Middle frontal gyrus (tissue), 1 donor: ENCODE measurements around the gene DZIP1L.
"Not testable (repeated sequence)": the region's sequence is repeated elsewhere in the genome, so short reads cannot be mapped to it uniquely, and the experiment has no call there.

Source experiments
- DNase-seq: peaks from one replicate; pipeline ENCODE4 v3.0.0-alpha.2; 2015; ENCODE audit warnings: low spot score; ENCODE audit errors: extremely low spot score

Gene DZIP1L

DNA sequence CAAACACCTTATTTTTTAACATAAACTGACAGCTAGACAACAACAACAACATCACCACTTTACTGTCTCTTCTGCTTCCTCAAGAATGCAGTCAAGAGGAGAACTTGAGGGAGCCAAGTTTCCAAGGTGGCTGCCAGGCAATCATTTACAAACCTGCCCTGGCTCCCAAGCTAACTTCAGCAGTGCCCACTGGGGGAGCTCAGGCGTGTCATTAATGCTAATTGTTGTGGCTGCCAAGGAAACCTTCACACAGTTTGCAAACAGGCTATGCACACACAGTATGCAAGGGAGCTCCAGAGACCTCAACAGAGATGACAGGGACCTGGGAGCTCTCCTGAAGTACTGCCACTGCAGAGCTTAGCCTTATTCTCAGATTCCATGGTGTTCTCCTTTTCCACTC lies 2.1 kb downstream of the DZIP1L start:
- DNase-seq, result no peak

DNA sequence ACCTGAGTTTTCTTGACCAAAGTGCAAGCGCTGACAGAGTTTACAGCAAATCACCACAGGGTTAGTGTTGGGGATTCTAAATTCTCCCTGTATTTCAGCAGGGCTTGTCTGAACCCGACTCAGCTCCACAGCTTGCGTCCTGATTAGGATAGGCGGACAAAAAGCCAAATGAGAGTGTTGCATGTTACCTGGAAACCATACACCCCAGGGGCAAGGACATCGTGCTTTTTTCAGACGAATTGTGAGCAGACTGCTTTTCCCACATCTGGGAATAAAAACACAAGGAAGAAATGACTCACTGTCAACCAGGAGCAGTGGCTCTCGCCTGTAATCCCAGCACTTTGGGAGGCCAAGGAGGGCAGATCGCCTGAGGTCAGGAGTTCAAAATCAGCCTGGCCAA lies 3.0 kb downstream of the DZIP1L start:
- DNase-seq, result no peak

DNA sequence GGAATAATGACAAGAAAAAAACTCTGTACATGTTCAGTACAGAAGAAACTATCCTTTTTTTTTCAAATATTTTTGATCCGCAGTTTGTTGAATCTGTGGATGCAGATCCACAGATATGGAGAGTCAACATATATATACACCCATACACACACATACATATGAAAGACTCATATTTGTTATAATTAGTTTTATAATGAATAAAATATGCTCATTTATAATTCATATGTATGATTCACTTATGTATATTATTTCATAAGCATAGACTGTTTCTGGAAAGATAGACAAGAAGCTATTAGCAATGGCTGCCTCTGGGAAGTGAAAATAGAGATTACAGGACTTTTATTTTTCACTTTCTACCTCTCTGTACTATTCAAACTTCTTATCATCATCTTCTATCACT lies 9.8 kb downstream of the DZIP1L start:
- DNase-seq, result no peak

DNA sequence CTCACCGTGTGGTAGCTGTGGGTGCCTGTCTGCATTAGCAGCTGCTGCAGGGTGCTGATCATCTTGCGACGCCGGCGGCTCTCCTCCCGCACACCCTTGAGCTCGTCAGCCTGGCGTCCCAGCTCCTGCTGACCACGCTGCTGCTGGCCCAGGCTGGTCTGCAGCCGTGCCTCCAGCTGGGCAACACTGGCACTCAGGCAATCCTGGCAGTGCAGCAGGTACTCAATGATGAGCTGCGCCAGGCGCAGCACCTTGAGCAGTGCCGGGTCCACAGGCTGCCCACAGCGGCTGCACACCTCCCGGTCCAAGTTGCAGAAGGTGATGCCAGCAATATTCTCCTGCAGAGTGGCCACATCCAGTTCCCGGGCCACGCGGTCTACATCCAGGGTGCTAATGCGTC lies 11.9 kb downstream of the DZIP1L start:
- DNase-seq, result no peak

DNA sequence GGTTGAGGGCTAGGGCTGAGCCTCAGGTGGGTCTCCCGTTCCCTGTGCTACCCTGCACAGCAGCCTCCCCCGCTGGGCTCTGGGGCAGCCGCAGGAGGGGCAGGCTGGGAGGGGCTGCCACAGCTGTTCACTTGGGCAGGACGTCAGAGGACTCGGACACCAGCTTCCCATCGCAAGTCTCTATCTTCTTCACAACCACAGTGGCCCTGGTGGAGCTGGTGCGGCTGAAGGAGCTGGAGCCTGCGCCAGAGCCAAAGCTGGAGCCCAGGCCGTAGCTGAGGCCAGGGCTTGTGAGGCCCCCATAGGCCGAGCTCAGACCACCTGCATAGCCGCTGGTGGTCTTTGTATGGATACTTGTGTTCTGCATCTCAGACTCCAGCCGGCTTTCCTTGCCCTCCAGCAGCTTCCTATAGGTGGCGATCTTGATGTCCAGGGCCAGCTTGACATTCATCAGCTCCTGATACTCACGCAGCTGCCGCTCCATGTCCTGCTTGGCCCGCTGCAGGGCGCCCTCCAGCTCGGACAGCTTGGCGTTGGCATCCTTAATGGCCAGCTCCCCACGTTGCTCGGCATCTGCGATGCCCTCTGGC lies 14.0 kb downstream of the DZIP1L start:
- not testable (repeated sequence) for DNase-seq

DNA sequence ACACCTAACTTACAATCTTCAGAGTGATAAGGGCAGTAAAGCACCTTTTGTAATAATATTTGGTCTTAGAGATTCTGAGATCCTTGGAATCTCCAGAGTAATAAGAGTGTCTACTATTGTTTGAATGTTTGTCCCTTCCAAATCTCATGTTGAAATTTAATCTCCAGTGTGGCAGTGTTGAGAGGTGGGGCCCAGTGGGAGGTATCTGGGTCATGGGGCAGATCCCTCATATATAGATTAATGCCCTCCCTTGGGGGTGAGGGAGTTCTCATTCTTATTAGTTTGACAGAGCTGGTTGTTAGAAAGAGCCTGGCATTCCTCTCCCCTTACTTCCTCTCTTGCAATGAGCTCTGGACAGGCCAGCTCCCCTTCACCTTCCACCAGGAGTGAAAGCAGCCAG lies 16.0 kb downstream of the DZIP1L start:
- no peak for DNase-seq

DNA sequence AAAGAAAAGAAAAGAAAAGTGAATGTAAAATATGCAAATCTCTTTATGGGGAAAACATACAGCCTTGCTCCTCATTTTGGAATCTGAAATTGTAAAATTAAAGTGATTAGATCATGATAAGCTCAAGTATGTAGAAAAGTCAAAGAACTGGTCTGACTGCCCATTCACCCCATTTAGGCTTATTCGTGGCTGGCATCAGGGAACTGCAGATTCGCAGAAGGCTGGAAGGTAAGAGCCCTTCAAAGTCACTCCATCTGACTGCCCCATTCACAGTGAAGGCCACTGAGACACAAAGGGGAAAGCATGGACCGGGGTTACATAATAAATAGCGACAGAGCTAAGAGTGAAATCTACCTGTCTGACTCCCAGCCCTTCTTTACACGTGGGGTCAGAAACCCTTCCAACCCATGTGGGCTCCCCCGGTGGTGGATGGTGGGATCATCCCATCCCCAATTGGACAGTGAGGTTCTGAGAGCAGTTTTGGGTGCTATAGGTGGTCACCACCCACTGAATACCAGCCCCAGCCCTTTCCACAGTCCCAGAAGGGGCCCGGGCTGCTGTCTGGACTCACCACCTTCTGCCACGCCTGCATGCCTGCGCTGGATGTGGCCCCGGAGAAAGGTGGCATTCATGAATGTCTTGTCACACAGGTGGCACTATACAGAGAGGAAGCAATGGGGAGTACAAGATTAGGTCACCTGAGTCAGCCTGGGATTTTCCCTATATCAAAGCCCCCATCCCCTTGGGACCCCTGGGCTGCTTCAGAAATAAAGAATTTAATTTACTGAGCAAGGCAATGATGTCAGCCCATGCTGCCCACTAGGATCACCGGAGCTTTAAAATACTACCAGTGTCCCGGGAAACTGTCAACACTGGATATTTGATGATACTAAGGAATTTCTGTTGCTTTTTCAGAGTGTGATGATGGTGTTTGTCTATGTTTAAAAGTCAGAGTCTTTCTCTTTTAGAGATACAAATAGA lies 17.9 kb downstream of the DZIP1L start:
- no peak for DNase-seq

DNA sequence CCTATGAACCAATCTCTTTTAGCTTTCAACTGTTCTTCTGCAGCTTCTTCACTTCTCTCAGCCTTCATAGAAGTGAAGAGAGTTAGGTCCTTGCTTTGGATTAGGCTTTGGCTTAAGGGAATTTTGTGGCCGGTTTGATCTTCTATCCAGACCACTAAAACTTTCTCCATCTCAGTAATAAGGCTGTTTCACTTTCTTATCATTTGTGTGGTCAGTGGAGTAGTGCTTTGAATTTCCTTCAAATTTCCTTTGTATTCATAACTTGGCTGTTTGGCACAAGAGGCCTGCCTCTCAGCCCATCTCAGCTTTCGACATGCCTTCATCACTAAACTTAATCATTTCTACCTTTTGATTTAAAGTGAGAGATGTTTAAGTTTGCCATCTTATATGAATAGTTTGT lies 21.7 kb downstream of the DZIP1L start:
- no peak for DNase-seq

DNA sequence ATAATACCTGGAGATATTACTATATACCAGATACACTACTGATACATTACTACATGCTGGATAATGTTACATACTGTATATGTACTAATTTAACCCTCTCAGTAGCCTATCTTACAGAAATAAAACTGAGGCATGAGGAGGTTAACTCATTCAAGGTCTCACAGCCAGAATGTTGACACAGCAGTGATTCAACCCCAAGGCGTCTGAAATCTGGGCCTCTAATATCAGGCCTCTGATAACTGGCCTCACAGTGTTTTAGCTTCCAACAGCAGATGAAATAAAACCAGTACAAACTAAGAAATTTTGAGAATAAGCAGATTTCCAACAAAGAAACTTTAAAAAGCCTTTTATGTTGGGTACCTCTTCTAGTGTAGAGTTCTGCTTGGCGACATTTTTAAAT lies 23.4 kb downstream of the DZIP1L start:
- DNase-seq, result no peak

DNA sequence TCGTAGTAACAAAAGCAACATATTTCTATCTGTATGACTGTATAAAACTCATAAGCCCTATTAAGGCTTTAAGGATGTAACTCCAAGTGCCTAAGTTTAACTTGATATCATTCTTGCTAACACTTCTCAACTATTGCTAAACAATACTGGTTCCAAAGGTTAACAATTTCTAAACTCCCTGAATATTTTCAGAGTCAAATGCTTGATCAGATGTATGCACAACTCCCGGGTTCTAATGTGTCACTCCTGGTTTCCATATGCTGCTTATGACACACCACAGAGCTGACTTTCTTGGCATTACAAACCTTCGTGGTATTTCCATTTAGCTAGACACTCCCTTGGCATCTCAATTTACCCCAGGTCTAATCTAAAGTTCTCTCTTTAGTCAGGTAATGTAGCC lies 26.3 kb downstream of the DZIP1L start:
- DNase-seq, result no peak

DNA sequence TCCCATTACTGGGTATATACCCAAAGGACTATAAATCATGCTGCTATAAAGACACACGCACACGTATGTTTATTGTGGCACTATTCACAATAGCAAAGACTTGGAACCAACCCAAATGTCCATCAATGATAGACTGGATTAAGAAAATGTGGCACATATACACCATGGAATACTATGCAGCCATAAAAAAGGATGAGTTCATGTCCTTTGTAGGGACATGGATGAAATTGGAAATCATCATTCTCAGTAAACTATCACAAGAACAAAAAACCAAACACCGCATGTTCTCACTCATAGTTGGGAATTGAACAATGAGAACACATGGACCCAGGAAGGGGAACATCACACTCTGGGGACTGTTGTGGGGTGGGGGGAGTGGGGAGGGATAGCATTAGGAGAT lies 29.7 kb downstream of the DZIP1L start:
- DNase-seq, result not testable (repeated sequence)

DNA sequence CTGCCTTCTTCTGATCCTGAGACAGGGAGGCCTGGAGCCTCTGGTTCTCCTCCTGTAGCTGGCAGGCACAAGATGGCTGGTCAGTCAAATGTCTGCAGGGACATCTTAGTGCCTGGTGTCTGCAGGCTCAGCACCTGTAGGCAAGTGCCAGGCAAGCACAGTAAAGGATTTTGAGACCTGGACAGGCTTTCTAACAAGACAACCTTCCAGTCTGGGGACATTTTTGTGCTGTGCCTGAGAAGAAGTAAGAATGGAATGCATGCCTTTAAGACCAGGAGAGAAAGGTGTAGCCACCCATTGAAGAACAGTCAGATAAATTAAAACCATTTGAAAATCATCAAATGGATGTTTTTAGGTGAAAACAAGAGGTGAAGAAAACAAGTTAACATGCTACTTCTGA lies 31.2 kb downstream of the DZIP1L start:
- no peak for DNase-seq

DNA sequence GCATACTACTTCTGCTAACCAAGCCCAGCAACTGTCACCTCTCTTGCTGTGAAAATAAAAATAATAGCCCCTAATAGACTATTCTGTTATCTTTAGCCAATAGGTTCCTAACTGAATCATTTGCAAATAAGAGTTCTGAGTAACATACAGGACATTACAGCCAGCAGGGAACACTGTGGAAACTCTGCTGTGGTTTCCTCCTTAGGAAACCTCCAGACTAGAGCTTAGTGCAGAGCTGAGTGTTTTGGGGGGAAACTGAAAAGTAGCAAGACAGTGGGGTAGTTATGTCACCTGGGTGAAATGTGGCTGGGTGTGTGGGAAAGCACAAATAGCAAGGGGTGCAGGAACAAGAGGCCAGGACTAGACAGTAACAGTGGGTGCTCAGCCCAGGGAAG lies 32.4 kb downstream of the DZIP1L start:
- DNase-seq, result no peak

DNA sequence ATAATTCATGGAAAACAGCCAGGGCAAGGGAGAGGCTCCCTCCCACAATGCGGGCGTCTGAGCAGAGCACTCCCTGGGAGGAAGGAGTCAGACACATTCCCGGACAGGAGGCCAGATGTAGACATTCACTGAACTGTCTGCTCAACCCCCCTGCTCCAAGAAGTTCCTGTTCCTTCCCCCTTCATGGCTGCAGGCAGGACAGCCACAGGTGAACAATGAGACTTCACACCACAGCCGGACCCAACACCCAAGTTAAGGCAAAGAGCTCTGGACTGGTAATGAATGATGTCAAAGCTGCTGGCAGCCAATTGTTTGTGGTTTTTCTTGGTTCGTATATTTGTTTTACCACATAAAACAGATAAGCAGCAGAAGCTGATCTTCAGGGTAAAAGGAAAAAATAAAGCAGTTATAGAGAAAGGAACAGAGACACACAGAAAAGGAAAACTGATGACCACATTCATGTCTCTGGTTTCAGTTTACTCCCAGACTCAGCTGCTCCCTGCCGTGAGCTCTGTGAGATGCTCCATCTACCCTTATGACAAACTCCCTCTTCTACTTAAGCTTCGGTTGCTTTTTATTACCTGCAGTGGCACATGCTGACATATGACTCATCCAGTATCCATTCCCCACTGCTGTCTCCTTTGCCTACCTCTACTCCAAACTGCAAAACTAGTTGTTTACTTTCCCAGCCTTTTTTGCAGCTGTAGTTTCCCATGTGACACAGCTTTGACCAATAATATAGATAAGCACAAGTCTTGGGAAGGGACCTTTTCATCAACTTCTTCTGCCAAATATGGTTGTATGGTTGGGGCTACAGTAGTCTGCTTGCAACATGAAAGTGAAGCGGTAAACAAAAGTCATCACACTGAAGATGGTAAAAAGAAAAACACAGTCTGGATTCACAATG lies 33.1 kb downstream of the DZIP1L start:
- DNase-seq, result no peak

DNA sequence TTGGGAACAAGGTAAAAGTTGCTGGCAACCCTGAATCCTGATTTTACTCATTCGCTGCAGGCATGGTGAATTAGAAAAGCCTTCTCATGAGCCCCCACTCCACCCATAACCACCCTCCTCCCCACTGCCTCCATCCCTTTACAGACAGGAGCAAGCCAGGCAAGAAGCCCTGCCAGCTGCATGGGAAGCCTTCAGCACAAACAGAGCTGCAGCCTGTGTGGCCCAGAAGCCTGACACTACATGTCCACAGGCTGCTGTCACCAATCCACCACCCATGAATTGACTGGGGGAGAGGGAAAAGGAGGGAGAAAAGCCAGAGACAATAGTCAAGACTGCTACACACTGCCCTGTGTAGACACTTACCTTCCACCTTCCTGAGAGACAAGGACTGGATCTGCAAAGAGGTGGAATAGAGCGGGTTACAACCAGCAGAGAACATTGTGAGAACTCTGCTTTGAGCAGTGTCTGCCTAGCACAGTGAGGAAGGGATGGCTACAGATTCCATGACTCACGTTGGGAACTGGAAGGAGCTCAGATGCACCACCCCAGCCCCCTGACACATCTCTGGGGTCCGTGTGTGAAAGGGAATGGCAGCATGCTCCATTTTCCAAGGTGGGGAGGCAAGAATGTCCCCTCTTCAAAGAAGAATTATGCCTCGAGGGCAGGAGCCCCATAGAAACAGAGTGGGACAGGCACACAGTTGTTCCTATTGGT lies 33.9 kb downstream of the DZIP1L start:
- no peak for DNase-seq

DNA sequence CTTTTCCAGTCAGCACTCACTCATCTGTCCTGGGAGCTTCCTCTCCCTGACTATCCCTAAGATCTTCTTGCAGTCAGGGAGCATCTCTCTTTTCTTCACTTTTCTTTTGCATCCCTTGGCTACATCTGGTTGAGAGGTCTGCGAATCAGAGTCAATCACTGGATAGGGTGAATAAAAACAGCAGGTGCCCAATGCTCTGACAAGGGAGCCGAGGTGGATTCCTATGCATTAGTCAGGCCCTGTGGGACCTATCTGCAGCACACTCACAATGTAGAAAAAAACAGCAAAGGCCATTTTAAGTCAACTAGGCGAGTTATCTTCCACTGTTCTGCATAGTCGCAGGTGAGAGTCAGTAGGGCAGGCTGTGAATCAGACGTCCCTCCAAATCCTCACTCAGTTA lies 35.5 kb downstream of the DZIP1L start:
- no peak for DNase-seq

DNA sequence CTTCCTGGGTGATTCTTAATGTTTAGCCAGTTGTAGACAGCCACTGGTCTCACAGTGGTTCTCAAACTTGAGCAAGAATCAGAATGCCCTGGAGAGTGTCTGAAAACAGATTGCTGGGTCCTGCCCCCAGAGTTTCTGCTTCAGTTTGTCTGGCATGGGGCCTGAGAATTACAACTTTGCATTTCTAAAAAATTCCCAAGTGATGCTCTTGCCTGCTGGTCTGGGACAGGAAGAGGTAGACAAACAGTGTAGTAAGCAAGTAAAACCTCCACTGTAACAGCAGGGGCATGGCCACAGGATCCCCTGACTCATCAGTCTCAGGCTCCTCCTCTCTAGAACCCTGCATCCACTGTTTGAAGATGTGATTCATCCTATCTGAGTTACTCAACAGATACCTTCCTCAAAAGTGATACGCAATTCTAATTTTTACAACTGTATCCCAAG lies 36.5 kb downstream of the DZIP1L start:
- no peak for DNase-seq

DNA sequence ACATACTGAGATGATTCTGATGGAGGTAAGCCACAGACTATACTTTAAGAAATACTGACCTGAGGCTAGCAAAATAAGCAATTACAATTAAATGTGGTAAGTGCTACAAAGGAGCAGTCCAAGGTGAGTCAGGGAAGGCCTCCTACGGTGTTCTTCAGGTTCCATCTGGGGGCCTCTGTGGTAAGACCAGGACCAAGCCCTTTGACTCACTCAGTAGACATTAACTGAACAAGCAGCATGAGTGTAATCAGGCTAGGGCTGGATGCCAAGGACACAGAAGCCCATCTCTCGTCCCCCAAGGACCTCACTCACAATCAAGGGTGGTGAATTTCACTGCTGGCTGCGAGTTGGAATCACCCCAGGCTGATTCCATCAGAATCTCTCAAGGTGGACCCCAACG lies 37.3 kb downstream of the DZIP1L start:
- DNase-seq, result no peak

DNA sequence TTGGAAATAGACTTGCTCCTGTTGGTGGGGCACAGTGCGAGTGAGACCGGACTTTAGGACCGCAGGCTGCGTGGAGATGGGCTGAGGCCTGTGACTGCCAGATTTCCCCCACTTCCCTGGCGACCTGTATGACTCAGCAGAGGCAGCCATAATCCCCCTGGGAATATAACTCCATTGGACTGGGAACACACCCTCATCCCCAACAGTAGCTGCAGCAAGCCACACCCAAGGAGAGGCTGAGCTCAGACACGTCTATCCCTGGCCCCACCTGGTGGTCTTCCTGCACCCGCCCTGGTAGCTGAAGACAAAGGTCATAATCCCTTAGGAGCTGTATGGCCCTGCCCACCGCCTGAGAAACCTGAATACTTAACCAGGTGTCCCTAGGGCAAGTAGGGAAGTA lies 42.6 kb downstream of the DZIP1L start:
- DNase-seq, result no peak

DNA sequence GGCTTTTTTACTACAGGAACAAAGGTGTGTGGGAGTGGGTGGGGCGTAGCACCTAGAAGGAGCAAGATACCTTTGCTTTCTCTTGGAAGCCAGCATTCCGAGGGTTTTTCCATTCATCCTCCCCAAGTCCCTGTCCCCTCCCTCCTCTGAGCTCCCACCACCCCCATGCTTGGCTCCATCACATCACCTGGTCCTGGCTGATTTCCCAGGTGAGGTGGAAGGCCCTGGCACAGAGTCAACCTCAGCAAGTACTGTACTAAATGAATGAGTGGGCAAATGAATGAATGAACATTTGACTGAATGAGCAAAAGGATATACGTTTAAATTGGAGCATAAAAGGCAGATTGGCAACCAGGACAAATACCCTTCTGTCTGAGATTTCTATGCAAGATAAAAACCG lies 45.4 kb downstream of the DZIP1L start:
- DNase-seq, result no peak

DNA sequence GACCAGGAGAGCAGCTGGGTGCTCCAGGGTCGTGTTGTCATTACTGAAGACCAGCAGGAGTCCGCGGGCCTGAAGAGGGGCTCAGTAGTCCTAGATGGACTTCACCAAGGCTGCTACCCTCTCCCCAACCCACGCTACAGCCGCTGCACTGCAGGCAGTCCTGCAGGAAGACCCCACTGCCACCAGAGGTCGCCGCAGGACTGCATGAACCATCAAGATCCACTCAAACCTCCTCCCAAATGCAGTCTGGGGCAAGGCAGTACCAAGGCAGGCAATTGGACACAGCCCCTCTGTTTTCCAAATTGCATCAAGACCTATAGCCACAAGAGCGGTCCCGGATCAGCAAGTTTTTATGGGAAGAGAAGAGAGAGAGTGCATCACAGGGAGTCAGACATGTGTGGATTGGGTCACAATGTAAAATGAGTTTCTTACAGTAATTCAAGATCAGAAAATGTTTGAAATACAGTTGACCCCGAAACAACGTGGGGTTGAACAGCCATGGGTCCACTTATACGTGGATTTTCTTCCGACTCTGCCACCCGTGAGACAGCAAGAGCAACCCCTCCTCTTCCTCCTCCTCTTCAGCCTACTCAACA lies 46.7 kb downstream of the DZIP1L start:
- peak; percentile 65 for DNase-seq
